WTC11 (cell line): Measurements from ENCODE around the gene KIF13A. TPM values are rescaled to one million over a fixed set of nuclear protein-coding genes. Genes with fewer than 3 reads are reported as not detected.

Experiments
- ATAC-seq: fragments of 200-7000 bp; cut with Tn5 transposase; 2 replicates; pipeline ENCODE4 v1.10.0; 2021; ENCODE audit warnings: mild to moderate bottlenecking, moderate library complexity
- CTCF ChIA-PET: fragments of 300-600 bp; sonication (Branson Sonifier 250); formaldehyde crosslinking; loops from one replicate; lab custom pipeline; 2021; ENCODE audit warnings: antibody characterized with exemption; lab: Charles Lee
- POLR2A ChIA-PET: fragments of 350-600 bp; sonication (Branson Sonifier 250); formaldehyde crosslinking; loops from one replicate; lab custom pipeline; 2021; ENCODE audit warnings: antibody characterized with exemption; lab: Charles Lee
- DNase-seq: peaks from one replicate; pipeline ENCODE4 v3.0.0; 2021; ENCODE audit warnings: low spot score
- H3K27ac Mint-ChIP-seq: 2 replicates; pipeline ENCODE4 v1.8.0; 2021; ENCODE audit warnings: mixed read lengths
- H3K27me3 Mint-ChIP-seq: 2 replicates; pipeline ENCODE4 v1.8.0; 2021; ENCODE audit warnings: low read depth, mild to moderate bottlenecking, moderate library complexity, mixed read lengths
- H3K36me3 Mint-ChIP-seq: 2 replicates; pipeline ENCODE4 v1.8.0; 2021; ENCODE audit warnings: mixed read lengths
- H3K4me1 Mint-ChIP-seq: 2 replicates; pipeline ENCODE4 v1.8.0; 2022; ENCODE audit warnings: mixed read lengths
- H3K4me3 Mint-ChIP-seq: 2 replicates; pipeline ENCODE4 v1.8.0; 2021; ENCODE audit warnings: mild to moderate bottlenecking, moderate library complexity, mixed read lengths
- H3K9me3 Mint-ChIP-seq: 2 replicates; pipeline ENCODE4 v1.8.0; 2021; ENCODE audit warnings: mixed read lengths
- AR ChIP-seq: fragments of 250-450 bp; sonication (Bioruptor Pico); IDR thresholded peaks from 2 replicates; pipeline ENCODE4 v1.9.0; 2021; ENCODE audit warnings: mild to moderate bottlenecking
- ATF1 ChIP-seq: sonication (generic); formaldehyde crosslinking; IDR thresholded peaks from 2 replicates; pipeline ENCODE4 v1.8.1; 2023; ENCODE audit warnings: mild to moderate bottlenecking, moderate library complexity, missing genetic modification reagents
- ATF3 ChIP-seq: sonication (generic); formaldehyde crosslinking; conservative IDR thresholded peaks from 2 replicates; pipeline ENCODE4 v1.8.1; 2022; ENCODE audit warnings: mild to moderate bottlenecking, missing genetic modification reagents
- CBFB ChIP-seq: sonication (generic); formaldehyde crosslinking; IDR thresholded peaks from 2 replicates; pipeline ENCODE4 v1.8.1; 2022; ENCODE audit warnings: mild to moderate bottlenecking, low read depth, missing genetic modification reagents
- E2F4 ChIP-seq: sonication (generic); formaldehyde crosslinking; IDR thresholded peaks from 2 replicates; pipeline ENCODE4 v1.8.1; 2022; ENCODE audit warnings: low read depth, mild to moderate bottlenecking, moderate library complexity, missing genetic modification reagents, borderline replicate concordance
- EMX1 ChIP-seq: fragments of 250-450 bp; sonication (Bioruptor Pico); IDR thresholded peaks from 2 replicates; pipeline ENCODE4 v1.8.0; 2021; ENCODE audit warnings: mild to moderate bottlenecking
- FOXK1 ChIP-seq: sonication (generic); formaldehyde crosslinking; IDR thresholded peaks from 2 replicates; pipeline ENCODE4 v1.8.0; 2022; ENCODE audit warnings: mild to moderate bottlenecking, moderate library complexity, missing genetic modification reagents
- JAZF1 ChIP-seq: fragments of 250-450 bp; sonication (Bioruptor Pico); IDR thresholded peaks from 2 replicates; pipeline ENCODE4 v1.9.0; 2021; ENCODE audit warnings: moderate library complexity, mild to moderate bottlenecking, inconsistent platforms
- MLX ChIP-seq: sonication (generic); formaldehyde crosslinking; IDR thresholded peaks from 2 replicates; pipeline ENCODE4 v1.8.1; 2023; ENCODE audit warnings: mild to moderate bottlenecking, missing genetic modification reagents, moderate library complexity
- NR1H2 ChIP-seq: sonication (generic); formaldehyde crosslinking; IDR thresholded peaks from 2 replicates; pipeline ENCODE4 v1.9.0; 2021; ENCODE audit warnings: mild to moderate bottlenecking, moderate library complexity, missing genetic modification reagents
- NR2C2 ChIP-seq: sonication (generic); formaldehyde crosslinking; IDR thresholded peaks from 2 replicates; pipeline ENCODE4 v1.8.0; 2022; ENCODE audit warnings: mild to moderate bottlenecking, missing genetic modification reagents
- NR3C1 ChIP-seq: sonication (generic); formaldehyde crosslinking; conservative IDR thresholded peaks from 2 replicates; pipeline ENCODE4 v1.8.1; 2023; ENCODE audit warnings: low read depth, mild to moderate bottlenecking, missing genetic modification reagents
- PRDM15 ChIP-seq: sonication (generic); formaldehyde crosslinking; IDR thresholded peaks from 2 replicates; pipeline ENCODE4 v1.8.0; 2022; ENCODE audit warnings: missing genetic modification reagents
- TP53 ChIP-seq: sonication (generic); formaldehyde crosslinking; IDR thresholded peaks from 2 replicates; pipeline ENCODE4 v1.8.1; 2023; ENCODE audit warnings: mild to moderate bottlenecking, missing genetic modification reagents
- USF2 ChIP-seq: sonication (generic); formaldehyde crosslinking; IDR thresholded peaks from 2 replicates; pipeline ENCODE4 v1.8.1; 2023; ENCODE audit warnings: mild to moderate bottlenecking, missing genetic modification reagents, moderate library complexity
- ZBTB21 ChIP-seq: sonication (generic); formaldehyde crosslinking; IDR thresholded peaks from 2 replicates; pipeline ENCODE4 v1.8.1; 2023; ENCODE audit warnings: mild to moderate bottlenecking, missing genetic modification reagents, borderline replicate concordance
- ZNF263 ChIP-seq: sonication (generic); formaldehyde crosslinking; IDR thresholded peaks from 2 replicates; pipeline ENCODE4 v1.8.1; 2022; ENCODE audit warnings: low read depth, mild to moderate bottlenecking, moderate library complexity, missing genetic modification reagents
- ZNF423 ChIP-seq: fragments of 250-450 bp; sonication (Bioruptor Pico); IDR thresholded peaks from 2 replicates; pipeline ENCODE4 v2.1.2; 2022; ENCODE audit warnings: mild to moderate bottlenecking, moderate library complexity
- total RNA-seq: library from RNA; stranded (reverse); gene quantifications from 3 replicates; pipeline ENCODE4 v1.2.3, GENCODE V29; 2021

Gene KIF13A
- total RNA-seq, 1 experiment from 2014 or later = 32.7 TPM

- Mint-ChIP-seq H3K27me3 (no peaks in the 10 kb centered on the region), H3K27ac (no peak overlapping the region), H3K36me3 (no peaks in the 10 kb centered on the region), H3K9me3 (no peaks in the 10 kb centered on the region), H3K4me3 (no peak overlapping the region), H3K4me1 (peaks cover 29% of the 10 kb centered on the region)
- POLR2A ChIA-PET = no interaction called here
- no peak for DNase-seq
- no peak for TF ChIP-seq NR3C1 (CRISPR knock-in tag)
- TF ChIP-seq ATF1 (CRISPR knock-in tag) = no peak
- TF ChIP-seq USF2 (CRISPR knock-in tag) = no peak
- TF ChIP-seq ZNF423 = no peak
- no peak for TF ChIP-seq AR (CRISPR knock-in tag)
- no peak for TF ChIP-seq E2F4 (CRISPR knock-in tag)
- no peak for TF ChIP-seq ATF3 (CRISPR knock-in tag)
- TF ChIP-seq NR1H2 (CRISPR knock-in tag) = no peak
- TF ChIP-seq NR2C2 (CRISPR knock-in tag) = no peak
- no peak for TF ChIP-seq PRDM15 (CRISPR knock-in tag)
- no peak for TF ChIP-seq FOXK1 (CRISPR knock-in tag)
- CTCF ChIA-PET = interaction anchor here (1.3 kb wide), 1 partner anchor 10 kb away, joined by 3 read pairs; no protein-coding TSS in a partner anchor
- no peak for ATAC-seq
Observed at GRCh38 chr6:17945575-17945974, 41.9 kb downstream of the KIF13A start.

- POLR2A ChIA-PET = no interaction called here
- H3K27ac Mint-ChIP-seq = no peak overlapping the region
- CTCF ChIA-PET = interaction anchor here (1.3 kb wide), 1 partner anchor 10 kb away, joined by 3 read pairs; no protein-coding TSS in a partner anchor
Observed at GRCh38 chr6:17945111-17945510, 42.3 kb downstream of the KIF13A start.

GRCh38 chr6:17941318-17941717 is 46.1 kb downstream of the KIF13A start:
- no peak for TF ChIP-seq PRDM15 (CRISPR knock-in tag)
- no peak for TF ChIP-seq TP53
- TF ChIP-seq ZNF263 (CRISPR knock-in tag) = no peak
- TF ChIP-seq MLX (CRISPR knock-in tag) = no peak
- Mint-ChIP-seq H3K27me3 (no peaks in the 10 kb centered on the region; the same call in 1 of the 2 replicates), H3K4me3 (no peak overlapping the region), H3K9me3 (no peaks in the 10 kb centered on the region), H3K4me1 (peaks cover 44% of the 10 kb centered on the region), H3K36me3 (no peaks in the 10 kb centered on the region), H3K27ac (no peak overlapping the region)
- DNase-seq (no peak), ATAC-seq (no peak)
- ChIA-PET POLR2A (no interaction called here), CTCF (interaction anchor here (0.7 kb wide), 1 partner anchor 65 kb away, joined by 4 read pairs; no protein-coding TSS in a partner anchor)

More at GRCh38 chr6:17945111-17945510, 42.3 kb downstream of the KIF13A start:
- H3K9me3 Mint-ChIP-seq = no peaks in the 10 kb centered on the region
- no peaks in the 10 kb centered on the region for H3K36me3 Mint-ChIP-seq
- H3K4me3 Mint-ChIP-seq = no peak overlapping the region
- ATAC-seq (no peak), DNase-seq (no peak)
- peaks cover 28% of the 10 kb centered on the region for H3K4me1 Mint-ChIP-seq
- TF ChIP-seq JAZF1 = no peak
- no peak for TF ChIP-seq EMX1 (CRISPR knock-in tag)
- no peak for TF ChIP-seq CBFB (CRISPR knock-in tag)
- no peak for TF ChIP-seq ZBTB21
- no peaks in the 10 kb centered on the region for H3K27me3 Mint-ChIP-seq
